Activated effector memory CD4-positive, alpha-beta T cell treated with anti-CD3 and anti-CD28 coated beads, Interleukin-2, amount 50 U/mL, for 16 hours (primary cell): ENCODE measurements around the gene MTOR.
"Not testable (repeated sequence)": the region's sequence is repeated elsewhere in the genome, so short reads cannot be mapped to it uniquely, and the experiment has no call there.

Experiments
- DNase-seq: peaks from one replicate; pipeline ENCODE4 v3.0.0-alpha.2; 2020

The MTOR gene

DNA sequence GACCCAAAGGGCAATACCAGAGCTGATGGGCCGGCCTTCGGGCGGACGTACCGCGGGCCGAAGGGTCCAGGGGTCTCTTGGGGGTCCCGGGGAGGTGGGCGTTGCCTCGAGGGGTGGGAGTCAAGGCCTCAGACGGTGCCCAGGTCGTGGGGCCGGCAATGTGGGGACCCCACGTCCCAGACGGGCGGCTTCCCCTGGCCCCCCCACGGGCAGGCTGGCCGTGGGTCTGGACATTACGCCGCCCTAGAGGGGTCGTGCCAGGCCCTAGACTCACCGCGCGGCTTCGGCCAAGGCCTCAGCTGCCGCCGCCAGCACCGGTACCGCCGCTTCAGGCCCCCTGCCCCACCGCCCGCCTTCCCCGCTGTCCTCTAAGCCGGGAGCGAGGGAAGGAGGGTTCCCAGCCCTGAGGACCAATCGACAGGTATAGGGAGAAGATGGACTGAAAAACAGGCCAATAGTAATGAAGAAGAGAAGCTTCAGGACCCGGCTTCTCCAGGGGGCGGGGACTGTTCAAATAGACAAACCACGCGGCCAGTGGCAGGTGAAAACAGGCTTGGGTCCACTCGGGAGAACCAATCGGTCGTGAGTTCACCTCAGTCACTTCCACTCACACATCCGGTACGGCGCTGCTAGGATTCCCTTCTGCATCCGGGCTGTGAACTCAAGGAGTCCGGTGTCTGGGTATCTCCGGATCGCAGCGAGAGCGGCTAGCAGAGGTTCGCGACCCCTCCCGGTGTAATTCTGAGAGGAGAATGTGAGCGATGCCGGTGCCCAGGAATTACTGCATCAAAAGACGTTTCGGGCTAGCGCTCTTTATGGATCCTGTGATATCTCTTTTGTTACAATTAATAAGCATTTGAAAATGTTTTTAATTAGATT is at the start of gene MTOR:
TSS of gene MTOR (minus strand) at position 381 of the 879 bp plus-strand sequence. CDS start 3,142 bp downstream, outside the sequence.
- DNase-seq = peak; percentile 99

DNA sequence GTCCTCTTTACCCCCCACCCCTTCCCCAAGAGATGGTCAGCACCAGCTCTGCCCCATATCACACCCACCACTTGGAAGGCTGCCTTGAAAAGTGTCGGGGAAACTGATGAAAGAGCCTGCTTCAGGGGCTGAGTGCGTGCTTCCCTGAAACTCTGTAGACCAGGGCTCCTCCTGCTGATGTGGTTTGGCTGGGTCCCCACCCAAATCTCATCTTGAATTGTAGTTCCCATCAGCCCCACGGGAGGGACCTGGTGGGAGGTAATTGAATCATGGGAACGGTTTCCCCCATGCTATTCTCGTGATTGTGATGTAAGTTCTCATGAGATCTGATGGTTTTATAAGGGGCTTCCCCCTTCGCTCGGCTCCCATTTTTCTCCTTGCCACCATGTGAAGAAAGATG is 47.0 kb upstream of the MTOR start:
- DNase-seq = no peak

DNA sequence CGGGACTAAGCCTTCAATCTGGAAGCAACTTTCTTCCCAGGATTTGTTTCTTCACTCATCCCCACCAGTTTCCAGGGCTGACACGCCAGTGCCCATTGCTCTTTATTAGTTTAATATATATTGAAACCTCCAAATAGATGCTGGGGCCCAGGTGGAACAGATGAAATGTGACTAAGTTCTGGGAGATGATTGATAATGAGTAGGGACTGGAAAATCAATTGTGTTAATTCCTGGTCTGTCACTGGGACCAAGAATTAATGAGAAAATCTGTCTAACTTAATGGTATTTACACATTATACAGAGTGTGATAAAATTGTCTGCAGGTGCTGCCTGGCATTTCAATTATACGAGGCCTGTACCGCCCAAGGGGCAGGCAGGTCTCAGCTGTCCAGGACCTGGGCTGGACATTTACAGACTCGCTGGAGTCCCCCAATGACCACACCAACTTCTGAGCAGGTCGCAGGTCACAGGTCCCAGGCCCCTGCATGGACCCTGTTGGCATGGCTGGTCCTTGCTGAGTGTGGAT is 46.4 kb upstream of the MTOR start:
- DNase-seq = no peak

DNA sequence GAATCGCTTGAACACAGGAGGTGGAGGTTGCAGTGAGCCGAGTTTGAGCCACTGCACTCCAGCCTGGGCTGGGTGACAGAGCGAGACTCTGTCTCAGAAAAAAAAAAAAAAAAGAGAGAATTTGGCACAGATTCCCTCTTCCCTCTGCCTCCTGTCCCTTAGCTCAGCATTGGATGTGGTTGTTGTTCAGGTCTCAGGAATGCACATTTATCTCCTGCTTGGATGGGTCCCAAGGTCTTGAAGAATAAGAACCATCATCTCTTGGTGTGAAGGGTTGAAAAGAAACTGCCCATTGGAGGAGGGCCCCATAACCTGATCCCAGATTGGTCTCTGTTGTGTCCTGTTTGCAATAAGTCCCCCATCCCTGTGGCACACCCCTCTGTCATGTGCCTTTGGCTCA is 45.5 kb upstream of the MTOR start:
- no peak for DNase-seq

DNA sequence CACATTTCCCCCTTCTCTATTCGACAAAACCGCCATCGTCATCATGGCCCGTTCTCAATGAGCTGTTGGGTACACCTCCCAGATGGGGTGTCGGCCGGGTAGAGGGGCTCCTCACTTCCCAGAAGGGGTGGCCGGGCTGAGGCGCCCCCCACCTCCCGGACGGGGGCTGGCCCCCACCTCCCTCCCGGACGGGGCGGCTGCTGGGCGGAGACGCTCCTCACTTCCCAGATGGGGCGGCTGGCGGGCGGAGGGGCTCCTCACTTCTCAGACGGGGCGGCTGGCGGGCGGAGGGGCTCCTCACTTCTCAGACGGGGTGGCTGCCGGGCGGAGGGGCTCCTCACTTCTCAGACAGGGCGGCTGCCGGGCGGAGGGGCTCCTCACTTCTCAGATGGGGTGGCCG is 43.2 kb upstream of the MTOR start:
- DNase-seq = not testable (repeated sequence)

DNA sequence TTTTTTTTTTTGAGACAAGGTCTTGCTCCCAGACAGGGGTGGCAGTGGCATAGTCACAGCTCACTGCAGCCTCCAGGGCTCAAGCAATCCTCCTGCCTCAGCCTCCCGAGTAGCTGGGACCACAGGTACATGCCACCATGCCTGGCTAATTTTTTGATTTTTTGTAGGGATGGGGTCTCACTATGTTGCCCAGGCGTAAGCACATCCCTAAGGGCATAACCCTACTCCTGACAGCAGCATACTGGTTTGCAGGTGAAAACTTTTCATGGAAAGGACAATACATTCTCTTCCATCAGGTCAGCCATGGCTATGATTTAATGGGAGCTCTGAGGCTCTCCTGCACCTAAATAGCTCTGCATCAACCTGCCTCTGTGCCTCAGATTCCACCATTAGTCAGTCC is 40.0 kb upstream of the MTOR start:
- no peak for DNase-seq

DNA sequence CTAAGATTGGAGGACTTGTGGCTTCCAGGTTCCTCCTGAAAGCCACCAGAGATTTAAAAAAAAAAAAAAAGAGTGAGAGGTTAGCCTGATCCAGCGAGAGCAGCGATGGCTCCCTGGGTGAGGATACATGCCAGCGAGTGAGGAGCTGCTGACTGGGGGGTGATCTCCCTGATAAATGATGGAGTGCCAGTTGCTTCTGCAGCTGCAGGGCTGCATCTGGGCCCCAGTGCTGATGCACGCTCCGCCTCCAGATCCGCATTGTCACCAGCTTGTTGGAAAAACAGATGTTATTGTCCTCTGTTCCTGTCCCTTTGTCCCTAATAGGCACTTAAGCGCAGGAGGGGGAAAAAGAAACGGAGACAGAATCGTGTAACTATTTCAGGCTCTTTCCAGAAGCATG is 39.2 kb upstream of the MTOR start:
- no peak for DNase-seq

DNA sequence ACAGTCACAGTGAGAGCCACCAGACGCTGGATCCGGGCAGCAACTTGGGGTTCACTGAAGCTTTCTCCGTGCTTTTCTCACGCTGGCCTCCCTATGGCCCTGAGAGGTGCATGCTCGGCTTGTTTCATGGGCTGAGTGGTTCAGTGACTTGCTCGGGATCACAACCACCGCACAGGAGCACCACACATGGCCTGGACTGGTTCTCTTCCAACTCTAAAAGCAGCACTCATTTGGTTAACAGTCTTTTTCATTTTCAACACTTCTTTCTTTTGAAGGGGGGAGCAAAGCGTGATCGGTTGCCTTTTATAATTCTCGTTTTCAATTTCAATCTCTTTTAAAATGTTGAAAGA is 36.8 kb upstream of the MTOR start:
- no peak for DNase-seq

DNA sequence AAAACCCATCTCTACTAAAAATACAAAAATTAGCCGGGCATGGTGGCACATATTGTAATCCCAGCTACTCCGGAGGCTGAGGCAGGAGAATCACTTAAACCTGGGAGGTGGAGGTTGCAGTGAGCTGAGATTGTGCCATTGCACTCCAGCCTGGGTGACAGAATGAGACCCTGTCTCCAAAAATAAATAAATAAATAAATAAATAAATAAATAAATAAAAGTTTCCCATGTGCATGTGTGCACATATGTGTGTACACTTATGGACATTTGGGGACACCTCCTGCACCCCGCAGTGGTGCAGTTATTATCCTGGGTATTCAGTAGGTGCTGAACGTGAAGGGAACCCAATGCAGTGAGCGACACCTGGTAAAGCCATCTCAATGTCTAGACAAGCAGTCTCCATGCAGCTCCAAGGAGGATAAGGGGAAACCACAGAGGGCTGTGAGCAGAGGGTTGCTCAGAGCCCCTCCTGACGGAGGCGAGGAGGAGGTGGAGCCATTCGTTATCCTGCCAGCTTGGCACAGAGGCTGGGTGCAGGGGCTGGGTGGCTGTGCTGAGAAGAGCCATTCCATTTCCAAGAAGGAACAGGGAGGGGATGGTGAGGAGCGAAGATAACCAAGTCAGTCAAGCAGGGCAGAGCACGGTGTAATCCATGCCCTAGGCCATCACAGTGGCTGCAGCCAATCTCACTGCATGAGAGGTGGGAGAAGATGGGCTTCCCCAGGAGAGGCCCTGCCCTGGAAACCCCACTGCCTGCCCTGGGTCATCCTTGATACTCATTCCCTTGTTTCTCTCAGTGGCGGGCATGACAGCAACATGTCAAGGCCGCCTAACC is 36.3 kb upstream of the MTOR start:
- DNase-seq = no peak

DNA sequence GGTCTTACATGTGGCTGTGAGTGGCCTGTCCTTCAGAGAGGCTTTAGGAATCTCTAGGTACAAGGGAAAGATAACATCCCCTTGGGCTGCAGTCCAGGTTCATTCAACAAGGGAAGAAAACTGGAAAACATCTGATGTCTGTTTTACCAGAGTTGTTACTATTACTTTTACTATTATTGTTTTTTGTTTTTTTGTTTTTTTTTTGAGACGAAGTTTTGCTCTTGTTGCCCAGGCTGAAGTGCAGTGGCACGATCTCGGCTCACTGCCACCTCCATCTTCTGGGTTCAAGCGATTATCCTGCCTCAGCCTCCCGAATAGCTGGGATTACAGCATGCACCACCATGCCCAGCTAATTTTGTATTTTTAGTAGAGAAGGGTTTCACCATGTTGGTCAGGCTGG is 35.4 kb upstream of the MTOR start:
- not testable (repeated sequence) for DNase-seq

DNA sequence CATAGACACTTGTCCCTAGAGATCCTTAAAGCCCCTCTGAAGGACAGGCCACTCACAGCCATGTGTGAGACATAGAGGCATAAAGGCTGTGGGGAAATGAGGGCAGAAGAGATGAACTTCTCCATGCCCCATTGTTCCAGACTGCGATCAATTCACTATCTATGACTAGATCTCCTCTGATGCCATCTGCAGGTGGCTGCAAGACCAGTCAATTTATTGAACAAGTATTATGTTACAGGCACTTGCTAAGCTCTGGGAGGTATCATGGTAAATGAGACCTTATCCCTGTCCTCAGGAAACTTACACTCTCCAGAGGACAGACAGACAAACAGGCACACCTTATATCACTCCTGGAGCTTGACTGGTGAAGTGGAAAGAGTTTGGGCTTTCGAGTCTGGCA is 33.6 kb upstream of the MTOR start:
- DNase-seq = no peak

DNA sequence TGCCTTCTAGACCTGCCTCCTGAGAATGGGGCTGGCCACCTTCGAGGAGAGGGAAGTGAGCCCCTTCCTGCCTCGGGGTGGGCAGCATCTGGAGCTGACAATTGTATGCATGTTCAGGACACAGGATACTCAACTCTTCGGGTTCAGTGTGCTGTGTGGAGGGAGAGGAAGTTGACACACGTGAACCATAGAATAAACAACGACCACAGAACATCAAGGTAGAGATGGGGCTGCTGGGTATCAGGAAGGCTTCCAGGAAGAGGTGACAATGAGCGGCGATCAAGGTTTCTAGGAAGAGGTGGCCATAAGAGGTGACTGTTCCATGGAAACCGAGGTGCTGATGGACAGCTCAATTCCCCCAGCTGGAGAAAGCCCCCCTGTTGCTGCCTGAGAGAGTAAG is 32.6 kb upstream of the MTOR start:
- no peak for DNase-seq

DNA sequence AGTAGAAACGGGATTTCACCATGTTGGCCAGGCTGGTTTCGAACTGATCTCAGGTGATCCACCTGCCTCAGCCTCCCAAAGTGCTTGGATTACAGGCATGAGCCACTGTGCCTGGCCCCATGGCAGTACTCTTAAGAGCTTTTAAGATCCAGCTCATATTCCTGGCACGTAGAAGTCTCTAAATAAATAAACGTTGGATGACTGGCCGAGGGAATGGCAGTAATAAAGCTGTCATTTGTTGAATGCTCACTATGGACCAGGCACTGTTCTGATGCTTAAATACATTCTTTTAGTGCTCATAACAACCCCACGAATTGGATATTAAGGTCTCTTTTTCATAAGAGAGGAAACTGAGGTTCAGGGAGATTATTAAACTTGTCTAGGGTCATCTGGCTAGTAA is 31.5 kb upstream of the MTOR start:
- DNase-seq = no peak

DNA sequence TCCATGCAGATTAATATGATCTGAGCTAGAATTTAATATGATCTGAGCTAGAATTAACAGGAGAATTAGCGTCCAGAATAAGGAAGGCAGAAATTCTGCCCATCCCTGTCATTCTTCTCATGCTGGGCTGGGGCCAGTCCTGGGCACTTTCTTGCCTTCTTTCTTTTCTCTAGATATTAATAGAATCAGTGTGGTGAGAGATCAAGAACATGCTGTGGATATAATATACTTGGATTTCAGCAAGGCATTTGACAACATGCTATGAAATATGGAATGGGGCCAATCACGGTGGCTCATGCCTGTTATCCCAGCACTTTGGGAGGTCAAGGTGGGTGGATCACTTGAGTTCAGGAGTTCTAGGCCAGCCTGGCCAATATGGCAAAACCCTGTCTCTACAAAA is 28.7 kb upstream of the MTOR start:
- no peak for DNase-seq

DNA sequence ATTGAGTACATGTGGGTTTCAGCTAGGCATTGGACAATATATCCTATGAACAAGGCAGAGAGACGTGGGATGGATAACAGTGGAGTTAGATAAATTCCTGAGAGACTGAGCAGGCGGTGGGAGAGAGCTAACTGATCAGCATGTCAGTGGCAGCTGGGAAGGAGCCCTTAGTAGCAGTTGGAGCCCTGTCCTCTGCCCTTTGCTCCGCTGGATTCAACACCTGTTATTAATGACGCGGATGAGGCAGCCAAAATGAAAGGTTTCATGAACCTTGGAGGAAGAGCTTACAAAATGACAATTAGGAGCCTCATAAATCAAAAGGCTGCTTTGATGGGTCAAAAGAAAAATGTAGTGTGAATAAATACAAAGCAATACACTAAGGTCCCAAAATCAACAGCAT is 26.7 kb upstream of the MTOR start:
- DNase-seq = no peak

DNA sequence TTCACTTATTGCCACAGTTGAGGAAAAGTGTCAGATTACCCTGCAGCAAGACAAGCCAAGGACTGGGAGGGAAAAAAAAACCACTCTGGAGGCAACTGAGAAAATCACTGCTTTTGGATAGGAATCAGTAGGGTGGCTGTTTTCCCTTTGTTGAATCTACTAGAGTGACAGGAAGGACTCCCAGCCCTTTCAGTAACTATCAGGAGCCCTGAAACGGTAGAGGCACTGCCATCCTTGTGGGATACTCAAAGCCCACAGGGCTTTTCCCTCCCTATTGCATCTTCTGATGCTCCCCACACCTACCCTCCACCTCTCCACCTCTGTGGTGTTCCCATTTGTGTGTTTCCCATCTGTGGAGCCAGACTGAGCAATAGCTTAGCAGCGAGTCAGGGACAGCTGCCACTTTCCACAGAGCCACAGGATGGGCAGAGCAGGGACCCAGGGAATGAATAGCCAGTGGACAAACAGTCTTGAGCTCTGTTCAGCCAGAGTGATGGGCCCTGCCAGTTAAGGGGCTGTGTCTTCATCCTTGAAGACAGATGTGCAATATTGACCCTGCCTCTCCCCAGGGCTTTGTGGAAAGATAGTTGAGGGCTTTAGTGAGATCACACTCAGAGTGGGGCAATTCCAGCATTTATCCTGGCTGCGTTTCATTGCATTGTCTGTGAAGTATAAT is 24.5 kb upstream of the MTOR start:
- no peak for DNase-seq

DNA sequence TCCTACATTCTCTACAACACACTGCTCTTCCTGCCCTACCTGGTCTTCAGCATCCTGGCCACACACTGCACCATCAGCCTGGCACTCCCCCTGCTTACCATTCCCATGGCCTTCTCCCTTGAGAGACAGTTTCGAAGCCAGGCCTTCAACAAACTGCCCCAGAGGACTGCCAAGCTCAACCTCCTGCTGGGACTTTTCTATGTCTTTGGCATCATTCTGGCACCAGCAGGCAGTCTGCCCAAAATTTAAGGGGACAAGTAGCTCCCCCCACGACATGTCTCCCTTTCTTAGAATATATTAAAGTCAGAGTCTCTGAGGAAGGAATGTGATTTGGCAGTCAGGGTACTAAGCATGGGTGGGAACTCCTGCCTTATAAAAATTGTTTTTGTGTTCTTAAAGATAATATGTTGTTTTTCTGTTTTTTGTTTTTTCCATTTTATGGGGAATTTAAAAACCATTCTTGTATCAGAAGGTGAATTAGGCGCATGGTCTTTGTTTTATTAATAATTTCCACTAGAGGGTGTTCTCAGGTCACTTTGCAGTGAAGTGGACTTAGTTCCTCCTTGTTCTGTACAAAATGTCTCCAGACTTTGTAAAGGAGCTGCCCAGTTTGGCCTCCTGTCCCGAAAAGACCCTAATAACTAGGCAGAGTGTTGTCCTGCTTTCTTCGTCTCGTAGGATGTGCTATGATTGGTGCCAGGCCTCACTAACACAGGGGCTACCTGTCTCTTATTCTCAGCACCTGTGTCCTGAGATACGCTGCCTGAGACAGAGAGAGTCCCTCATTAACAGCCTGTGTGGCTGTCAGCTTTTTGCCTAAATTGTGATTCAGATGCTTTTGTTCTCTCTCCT is 23.8 kb upstream of the MTOR start:
- no peak for DNase-seq

DNA sequence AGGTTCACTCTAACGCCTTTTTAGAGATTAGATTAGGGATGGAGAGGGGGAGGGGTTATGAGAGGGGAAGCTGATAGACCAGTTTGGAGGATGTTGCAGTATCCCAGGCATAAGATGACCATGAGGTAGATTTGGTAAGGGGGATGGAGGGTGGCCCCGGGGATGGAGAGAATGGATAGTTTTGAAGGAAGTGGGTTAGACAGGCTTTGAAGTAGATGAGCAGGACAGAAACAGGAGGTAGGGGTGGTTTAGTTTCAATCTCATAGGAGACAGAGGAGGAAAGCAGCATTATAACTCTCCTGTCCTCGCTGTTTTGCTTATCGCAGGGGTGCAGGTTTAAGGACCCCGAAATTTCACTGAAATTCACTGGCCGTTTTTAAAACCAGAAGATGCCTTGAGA is 22.4 kb upstream of the MTOR start:
- DNase-seq = no peak

DNA sequence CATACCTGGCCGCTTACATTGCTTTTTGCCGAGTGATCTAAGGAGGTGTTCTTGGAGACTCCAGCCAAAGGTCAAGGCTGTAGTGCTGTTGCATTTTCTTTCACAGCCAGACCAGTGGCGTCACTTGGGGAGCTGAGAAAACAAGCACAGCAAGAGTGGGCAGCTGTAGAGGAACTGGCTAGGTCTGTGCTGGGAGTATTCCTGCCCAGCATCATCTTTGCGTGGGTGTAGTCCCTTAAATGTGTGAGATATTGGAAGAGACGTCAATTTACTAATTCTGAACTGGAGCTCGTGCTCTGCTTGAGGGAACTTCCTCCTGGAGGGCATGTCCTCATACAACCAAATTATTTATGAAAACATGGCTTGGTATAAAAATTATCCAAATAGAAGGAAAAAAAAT is 20.8 kb upstream of the MTOR start:
- no peak for DNase-seq

DNA sequence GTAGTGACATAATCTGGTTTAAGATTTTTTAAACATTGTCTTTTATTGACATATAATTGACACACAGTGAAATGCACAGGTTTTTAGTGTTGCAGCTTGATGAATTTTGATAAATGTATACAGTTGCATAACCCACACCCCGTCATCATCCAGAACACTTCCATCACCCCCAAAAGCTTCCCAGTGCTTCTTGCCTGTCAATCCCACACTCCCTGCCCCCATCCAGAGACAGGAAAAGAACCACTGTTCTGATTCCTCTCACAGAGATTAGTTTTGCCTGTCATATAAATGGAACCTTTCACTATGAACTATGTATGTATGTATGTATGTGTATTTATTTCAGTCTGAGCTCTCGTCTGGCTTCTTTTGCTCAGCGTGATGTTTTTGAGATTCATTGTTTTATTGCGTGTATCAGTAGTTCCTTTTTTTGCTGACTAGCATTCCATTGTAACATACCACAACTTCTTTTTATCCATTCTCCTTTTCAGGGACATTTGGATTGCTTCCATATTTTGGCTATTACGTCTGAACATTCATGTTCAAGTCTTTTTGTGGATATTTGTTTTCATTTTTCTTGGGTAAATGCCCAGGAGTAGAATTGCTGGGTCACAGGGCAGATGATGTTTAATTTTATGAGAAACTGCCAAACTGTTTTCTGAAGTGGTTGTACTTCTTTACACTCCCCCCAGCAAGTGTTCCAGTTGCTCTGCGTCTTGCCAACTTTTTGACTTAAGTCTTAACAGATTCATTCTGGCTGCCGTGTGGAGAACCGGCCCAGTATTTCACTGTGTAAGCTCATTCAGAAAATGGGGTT is 19.4 kb upstream of the MTOR start:
- DNase-seq = no peak

DNA sequence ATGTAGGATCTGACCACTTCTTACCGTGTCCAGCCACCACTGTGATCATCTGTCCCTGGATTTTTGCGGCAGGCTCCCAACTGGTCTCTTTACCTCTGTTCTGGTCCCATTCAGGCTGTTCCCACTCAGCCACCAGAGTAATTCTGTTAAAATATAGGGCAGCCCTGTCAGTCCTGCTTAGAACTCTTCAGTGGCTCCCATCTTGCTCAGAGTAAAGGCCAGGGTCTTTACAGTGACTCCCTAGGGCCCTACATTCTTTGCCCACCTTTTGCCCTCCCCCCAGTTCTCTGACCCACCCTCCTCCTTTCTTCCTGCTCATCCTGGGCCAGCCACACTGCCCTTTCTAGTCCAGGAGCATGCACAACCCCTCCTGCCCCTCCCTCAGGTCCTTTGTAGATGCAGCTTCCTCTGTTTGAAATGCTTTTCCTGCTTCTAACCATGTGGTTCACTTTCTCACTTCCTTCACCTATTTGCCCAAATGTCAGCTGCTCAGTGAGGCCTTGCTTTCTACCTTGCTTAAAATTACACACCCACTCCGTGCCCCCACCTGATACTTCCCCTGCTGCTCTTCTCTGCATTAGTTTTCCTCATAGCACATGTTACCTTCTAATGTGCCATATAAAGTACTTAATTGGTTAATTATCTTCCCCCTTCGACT is 18.5 kb upstream of the MTOR start:
- no peak for DNase-seq
